Measurements from ENCODE around the gene DLGAP4.

The DLGAP4 gene

GRCh38 chr20:36315545-36316351 is 9.6 kb downstream of the DLGAP4 start:
- 88% methylated on average over 11 of the region's 11 CpGs for WGBS, 2 experiments
- Histone ChIP-seq H3K27me3 (ENCODE audit: control insufficient read depth, insufficient read depth, low read length, poor library complexity, severe bottlenecking) (no peaks in the 10 kb centered on the region), H3K4me1 (ENCODE audit: control insufficient read depth, insufficient read depth, low read length) (peaks cover 4% of the 10 kb centered on the region)

GRCh38 chr20:36317675-36318074 is 11.5 kb downstream of the DLGAP4 start:
- 90 to 93% methylated on average over 3 of the region's 3 CpGs for WGBS, 2 experiments
- Histone ChIP-seq H3K4me3 (ENCODE audit: insufficient read depth, low read depth, low read length) (no peak overlapping the region), H3K36me3 (ENCODE audit: control insufficient read depth, insufficient read depth, low read length) (no peaks in the 10 kb centered on the region), H3K27me3 (ENCODE audit: control insufficient read depth, insufficient read depth, low read length, poor library complexity, severe bottlenecking) (no peaks in the 10 kb centered on the region), H3K9me3 (ENCODE audit: control insufficient read depth, low read length) (no peaks in the 10 kb centered on the region), H3K27ac (ENCODE audit: insufficient read depth, low read depth, low read length, poor library complexity, severe bottlenecking) (no peak overlapping the region), H3K4me1 (ENCODE audit: control insufficient read depth, insufficient read depth, low read length) (peaks cover 4% of the 10 kb centered on the region)

More at GRCh38 chr20:36315545-36316351, 9.6 kb downstream of the DLGAP4 start:
- H3K4me3 ChIP-seq (ENCODE audit: insufficient read depth, low read depth, low read length) = no peak overlapping the region
- H3K36me3 ChIP-seq (ENCODE audit: control insufficient read depth, insufficient read depth, low read length) = no peaks in the 10 kb centered on the region
- no peaks in the 10 kb centered on the region for H3K9me3 ChIP-seq (ENCODE audit: control insufficient read depth, low read length)
- no peak overlapping the region for H3K27ac ChIP-seq (ENCODE audit: insufficient read depth, low read depth, low read length, poor library complexity, severe bottlenecking)

GRCh38 chr20:36318166-36318565 is 12.0 kb downstream of the DLGAP4 start:
- 77 to 85% methylated on average over 3 of the region's 3 CpGs for WGBS, 2 experiments
- H3K36me3 ChIP-seq (ENCODE audit: control insufficient read depth, insufficient read depth, low read length) = no peaks in the 10 kb centered on the region
- H3K9me3 ChIP-seq (ENCODE audit: control insufficient read depth, low read length) = no peaks in the 10 kb centered on the region
- H3K4me1 ChIP-seq (ENCODE audit: control insufficient read depth, insufficient read depth, low read length) = no peaks in the 10 kb centered on the region
- no peak overlapping the region for H3K4me3 ChIP-seq (ENCODE audit: insufficient read depth, low read depth, low read length)
- no peaks in the 10 kb centered on the region for H3K27me3 ChIP-seq (ENCODE audit: control insufficient read depth, insufficient read depth, low read length, poor library complexity, severe bottlenecking)
- H3K27ac ChIP-seq (ENCODE audit: insufficient read depth, low read depth, low read length, poor library complexity, severe bottlenecking) = no peak overlapping the region

GRCh38 chr20:36319356-36320260 is 13.5 kb downstream of the DLGAP4 start:
- H3K36me3 ChIP-seq (ENCODE audit: control insufficient read depth, insufficient read depth, low read length) = no peaks in the 10 kb centered on the region
- WGBS, 2 experiments = 74 to 76% methylated on average over 11 of the region's 12 CpGs
- no peak overlapping the region for H3K4me3 ChIP-seq (ENCODE audit: insufficient read depth, low read depth, low read length)
- H3K27ac ChIP-seq (ENCODE audit: insufficient read depth, low read depth, low read length, poor library complexity, severe bottlenecking) = no peak overlapping the region
- no peaks in the 10 kb centered on the region for H3K9me3 ChIP-seq (ENCODE audit: control insufficient read depth, low read length)
- H3K27me3 ChIP-seq (ENCODE audit: control insufficient read depth, insufficient read depth, low read length, poor library complexity, severe bottlenecking) = no peaks in the 10 kb centered on the region
- H3K4me1 ChIP-seq (ENCODE audit: control insufficient read depth, insufficient read depth, low read length) = no peaks in the 10 kb centered on the region

GRCh38 chr20:36320261-36320897 is 14.2 kb downstream of the DLGAP4 start:
- Histone ChIP-seq H3K4me1 (ENCODE audit: control insufficient read depth, insufficient read depth, low read length) (no peaks in the 10 kb centered on the region), H3K27ac (ENCODE audit: insufficient read depth, low read depth, low read length, poor library complexity, severe bottlenecking) (no peak overlapping the region), H3K9me3 (ENCODE audit: control insufficient read depth, low read length) (no peaks in the 10 kb centered on the region), H3K27me3 (ENCODE audit: control insufficient read depth, insufficient read depth, low read length, poor library complexity, severe bottlenecking) (no peaks in the 10 kb centered on the region), H3K36me3 (ENCODE audit: control insufficient read depth, insufficient read depth, low read length) (no peaks in the 10 kb centered on the region), H3K4me3 (ENCODE audit: insufficient read depth, low read depth, low read length) (no peak overlapping the region)
- 77 to 83% methylated on average over 8 of the region's 8 CpGs for WGBS, 2 experiments

GRCh38 chr20:36320898-36321695 is 15.0 kb downstream of the DLGAP4 start:
- Histone ChIP-seq H3K36me3 (ENCODE audit: control insufficient read depth, insufficient read depth, low read length) (no peaks in the 10 kb centered on the region), H3K27me3 (ENCODE audit: control insufficient read depth, insufficient read depth, low read length, poor library complexity, severe bottlenecking) (no peaks in the 10 kb centered on the region), H3K4me1 (ENCODE audit: control insufficient read depth, insufficient read depth, low read length) (no peaks in the 10 kb centered on the region), H3K27ac (ENCODE audit: insufficient read depth, low read depth, low read length, poor library complexity, severe bottlenecking) (no peak overlapping the region), H3K4me3 (ENCODE audit: insufficient read depth, low read depth, low read length) (no peak overlapping the region), H3K9me3 (ENCODE audit: control insufficient read depth, low read length) (no peaks in the 10 kb centered on the region)
- WGBS, 2 experiments = 92 to 93% methylated on average over 24 of the region's 24 CpGs

GRCh38 chr20:36322131-36322530 is 16.0 kb downstream of the DLGAP4 start:
- no peaks in the 10 kb centered on the region for H3K36me3 ChIP-seq (ENCODE audit: control insufficient read depth, insufficient read depth, low read length)
- H3K27ac ChIP-seq (ENCODE audit: insufficient read depth, low read depth, low read length, poor library complexity, severe bottlenecking) = no peak overlapping the region
- no peaks in the 10 kb centered on the region for H3K27me3 ChIP-seq (ENCODE audit: control insufficient read depth, insufficient read depth, low read length, poor library complexity, severe bottlenecking)
- 82 to 93% methylated on average over 5 of the region's 5 CpGs for WGBS, 2 experiments
- no peak overlapping the region for H3K4me3 ChIP-seq (ENCODE audit: insufficient read depth, low read depth, low read length)
- H3K4me1 ChIP-seq (ENCODE audit: control insufficient read depth, insufficient read depth, low read length) = no peaks in the 10 kb centered on the region
- no peaks in the 10 kb centered on the region for H3K9me3 ChIP-seq (ENCODE audit: control insufficient read depth, low read length)

GRCh38 chr20:36330091-36330490 is 24.0 kb downstream of the DLGAP4 start:
- WGBS, 2 experiments = 93 to 94% methylated on average over 4 to 5 of the region's 5 CpGs
- Histone ChIP-seq H3K27ac (ENCODE audit: insufficient read depth, low read depth, low read length, poor library complexity, severe bottlenecking) (no peak overlapping the region), H3K4me3 (ENCODE audit: insufficient read depth, low read depth, low read length) (no peak overlapping the region), H3K4me1 (ENCODE audit: control insufficient read depth, insufficient read depth, low read length) (peaks cover 14% of the 10 kb centered on the region), H3K27me3 (ENCODE audit: control insufficient read depth, insufficient read depth, low read length, poor library complexity, severe bottlenecking) (peaks cover 6% of the 10 kb centered on the region), H3K36me3 (ENCODE audit: control insufficient read depth, insufficient read depth, low read length) (no peaks in the 10 kb centered on the region), H3K9me3 (ENCODE audit: control insufficient read depth, low read length) (no peaks in the 10 kb centered on the region)

GRCh38 chr20:36331209-36331608 is 25.1 kb downstream of the DLGAP4 start:
- no peak overlapping the region for H3K27ac ChIP-seq (ENCODE audit: insufficient read depth, low read depth, low read length, poor library complexity, severe bottlenecking)

More at GRCh38 chr20:36331209-36331608, 25.1 kb downstream of the DLGAP4 start:
- Histone ChIP-seq H3K4me3 (ENCODE audit: insufficient read depth, low read depth, low read length) (no peak overlapping the region), H3K9me3 (ENCODE audit: control insufficient read depth, low read length) (no peaks in the 10 kb centered on the region), H3K36me3 (ENCODE audit: control insufficient read depth, insufficient read depth, low read length) (no peaks in the 10 kb centered on the region), H3K27me3 (ENCODE audit: control insufficient read depth, insufficient read depth, low read length, poor library complexity, severe bottlenecking) (peaks cover 6% of the 10 kb centered on the region), H3K4me1 (ENCODE audit: control insufficient read depth, insufficient read depth, low read length) (peaks cover 14% of the 10 kb centered on the region)
- 45 to 47% methylated on average over 7 of the region's 7 CpGs for WGBS, 2 experiments
